IMR-90 (cell line): Measurements from ENCODE around the gene ARFGEF3. TPM values are rescaled to one million over a fixed set of nuclear protein-coding genes. Genes with fewer than 3 reads are reported as not detected.

Experiments used
- ATAC-seq: fragments of 200-7000 bp; cut with Tn5 transposase; 2 replicates; pipeline ENCODE4 v1.9.1; 2020; ENCODE audit warnings: low read depth, mild to moderate bottlenecking, moderate library complexity
- BruUV-seq: library from RNA; stranded (reverse); fragments of 400-500 nt; replicated peaks from 2 replicates; lab custom pipeline; 2021; lab: Mats Ljungman, UMichigan
- CTCF ChIA-PET: fragments of 300-600 bp; formaldehyde crosslinking; extraction: SDS; loops from one replicate; lab custom pipeline; 2021; ENCODE audit warnings: antibody characterized with exemption; lab: Yijun Ruan, JAX
- POLR2A ChIA-PET: fragments of 300-600 bp; sonication (Branson Sonifier 250); formaldehyde crosslinking; loops from one replicate; lab custom pipeline; 2022; ENCODE audit warnings: antibody characterized with exemption; ENCODE audit not compliant: unreplicated experiment; lab: Charles Lee
- DNase-seq: peaks from one replicate; pipeline ENCODE4 v3.0.0; 2013
- H2AFZ ChIP-seq: replicated peaks from 2 replicates; pipeline ENCODE3; 2013; ENCODE audit warnings: low read length, mild to moderate bottlenecking; ENCODE audit not compliant: poor library complexity
- H2AK5ac ChIP-seq: 2 replicates; pipeline ENCODE4 v1.6.1; 2013; ENCODE audit warnings: low read depth, low read length, inconsistent platforms
- H2AK9ac ChIP-seq: replicated peaks from 2 replicates; pipeline ENCODE3; 2013; ENCODE audit warnings: mild to moderate bottlenecking, low read depth, low read length, moderate library complexity; ENCODE audit not compliant: poor library complexity
- H2BK120ac ChIP-seq: 2 replicates; pipeline ENCODE4 v1.6.1; 2013; ENCODE audit warnings: low read depth, low read length, inconsistent platforms
- H2BK15ac ChIP-seq: 3 replicates; pipeline ENCODE4 v1.6.1; 2013; ENCODE audit warnings: low read depth, low read length, inconsistent platforms
- H2BK20ac ChIP-seq: 2 replicates; pipeline ENCODE4 v1.6.1; 2013; ENCODE audit warnings: low read depth, mild to moderate bottlenecking, inconsistent platforms, low read length, moderate library complexity
- H2BK5ac ChIP-seq: 2 replicates; pipeline ENCODE4 v1.6.1; 2013; ENCODE audit warnings: mild to moderate bottlenecking, low read depth, low read length, inconsistent platforms; ENCODE audit not compliant: poor library complexity, severe bottlenecking
- H3K14ac ChIP-seq: replicated peaks from 2 replicates; pipeline ENCODE4 v1.6.1; 2013; ENCODE audit warnings: low read depth, low read length, inconsistent platforms
- H3K18ac ChIP-seq: 2 replicates; pipeline ENCODE4 v1.6.1; 2013; ENCODE audit warnings: low read depth, low read length, control low read depth
- H3K23ac ChIP-seq: 2 replicates; pipeline ENCODE4 v1.6.1; 2013; ENCODE audit warnings: low read depth, low read length, inconsistent platforms
- H3K27ac ChIP-seq: 2 replicates; pipeline ENCODE4 v1.5.1; 2013; ENCODE audit warnings: mild to moderate bottlenecking, control low read depth, low read length; ENCODE audit not compliant: insufficient read depth
- H3K27me3 ChIP-seq: 2 replicates; pipeline ENCODE4 v1.6.1; 2013; ENCODE audit warnings: low read length; ENCODE audit not compliant: control insufficient read depth, insufficient read depth
- H3K36me3 ChIP-seq: 2 replicates; pipeline ENCODE4 v1.6.1; 2013; ENCODE audit warnings: low read length, mixed read lengths; ENCODE audit not compliant: control insufficient read depth, insufficient read depth
- H3K4ac ChIP-seq: 2 replicates; pipeline ENCODE4 v1.6.1; 2013; ENCODE audit warnings: low read depth, low read length, inconsistent platforms
- H3K4me1 ChIP-seq: 2 replicates; pipeline ENCODE4 v1.6.1; 2013; ENCODE audit warnings: low read length, mixed read lengths; ENCODE audit not compliant: control insufficient read depth, insufficient read depth
- H3K4me2 ChIP-seq: 2 replicates; pipeline ENCODE4 v1.6.1; 2013; ENCODE audit warnings: low read depth, mild to moderate bottlenecking, control low read depth, low read length, moderate library complexity
- H3K4me3 ChIP-seq: 2 replicates; pipeline ENCODE4 v1.5.1; 2013; ENCODE audit warnings: low read depth, mild to moderate bottlenecking, control low read depth, low read length, moderate library complexity; ENCODE audit not compliant: insufficient read depth
- H3K56ac ChIP-seq: 2 replicates; pipeline ENCODE4 v1.6.1; 2013; ENCODE audit warnings: low read length, inconsistent platforms; ENCODE audit not compliant: insufficient read depth; ENCODE audit errors: extremely low read depth
- H3K79me1 ChIP-seq, 2 experiments: 2 replicates each; pipeline ENCODE4 v1.6.1; 2013; ENCODE audit warnings: low read length in 2 of 2, inconsistent platforms in 1 of 2, low read depth in 1 of 2
- H3K9ac ChIP-seq: 2 replicates; pipeline ENCODE4 v1.6.1; 2013; ENCODE audit warnings: low read depth, low read length, control low read depth
- H3K9me1 ChIP-seq: 2 replicates; pipeline ENCODE4 v1.6.1; 2013; ENCODE audit warnings: low read length, inconsistent platforms; ENCODE audit not compliant: insufficient read depth
- H3K9me3 ChIP-seq: 2 replicates; pipeline ENCODE4 v1.6.1; 2013; ENCODE audit warnings: low read length; ENCODE audit not compliant: control insufficient read depth, insufficient read depth
- H4K20me1 ChIP-seq: 2 replicates; pipeline ENCODE4 v1.6.1; 2013; ENCODE audit warnings: low read length, inconsistent platforms; ENCODE audit not compliant: insufficient read depth
- H4K5ac ChIP-seq: 2 replicates; pipeline ENCODE4 v1.6.1; 2013; ENCODE audit warnings: mild to moderate bottlenecking, low read depth, low read length, control low read depth
- H4K8ac ChIP-seq, 2 experiments: 2 replicates each; pipeline ENCODE4 v1.6.1; 2013; ENCODE audit warnings: low read depth in 2 of 2, low read length in 2 of 2, control low read depth in 1 of 2, inconsistent platforms in 1 of 2
- H4K91ac ChIP-seq: 2 replicates; pipeline ENCODE4 v1.6.1; 2013; ENCODE audit warnings: low read depth, low read length, inconsistent platforms; ENCODE audit not compliant: insufficient read depth
- CTCF ChIP-seq: conservative IDR thresholded peaks from 2 replicates; pipeline ENCODE4 v1.5.1; 2012; ENCODE audit warnings: mild to moderate bottlenecking, low read depth, low read length, improper control_type of control experiment
- ELK1 ChIP-seq: fragments of 150-350 bp; IDR thresholded peaks from 2 replicates; pipeline ENCODE4 v1.6.1; 2016; ENCODE audit warnings: low read depth, mild to moderate bottlenecking, low read length, moderate library complexity, borderline replicate concordance
- MAZ ChIP-seq: IDR thresholded peaks from 2 replicates; pipeline ENCODE4 v1.6.1; 2012; ENCODE audit warnings: low read depth, mild to moderate bottlenecking, low read length, improper control_type of control experiment, moderate library complexity, borderline replicate concordance
- MXI1 ChIP-seq: IDR thresholded peaks from 2 replicates; pipeline ENCODE4 v1.6.1; 2012; ENCODE audit warnings: low read depth, mild to moderate bottlenecking, low read length, moderate library complexity, borderline replicate concordance
- RFX5 ChIP-seq: IDR thresholded peaks from 2 replicates; pipeline ENCODE4 v1.8.0; 2012; ENCODE audit warnings: low read depth, mild to moderate bottlenecking, low read length, moderate library complexity
- USF2 ChIP-seq: fragments of 150-350 bp; IDR thresholded peaks from 2 replicates; pipeline ENCODE4 v1.6.1; 2017; ENCODE audit warnings: mild to moderate bottlenecking, antibody characterized with exemption, low read length, low read depth
- WGBS, 2 experiments: methylation state at CpG; one replicate each; pipeline versions ENCODE4 v1.1.5 to v1.1.7; 2013; ENCODE audit warnings: missing lambda C conversion rate in 2 of 2; ENCODE audit not compliant: insufficient read length in 1 of 2; ENCODE audit errors: extremely low coverage in 2 of 2; 5-methylcytosine and 5-hydroxymethylcytosine counted together
- dilution Hi-C: fragments of 300-500 bp; cut with HindIII; formaldehyde crosslinking; loops from one replicate; pipeline ENCODE4 v1.14.3; 2018; ENCODE audit warnings: low sequenced_read_pairs; ENCODE audit not compliant: unreplicated experiment
- in situ Hi-C: fragments of 300-500 bp; cut with MboI; formaldehyde crosslinking; loops from 3 replicates; pipeline ENCODE4 v1.14.3; 2019; ENCODE audit warnings: low sequenced_read_pairs, inconsistent platforms, mixed read lengths
- intact Hi-C: fragments of 100-400 bp; cut with micrococcal nuclease; formaldehyde crosslinking; loops from 2 replicates; pipeline ENCODE4 v1.10.0; 2022
- polyA plus RNA-seq, 3 experiments: library from polyadenylated mRNA; depleted of rRNA; stranded (reverse); fragments of >200 nt; gene quantifications; 2 replicates each; pipeline ENCODE4 v1.2.3, GENCODE V29; 2012; ENCODE audit warnings: low replicate concordance in 1 of 3
- total RNA-seq: library from RNA; depleted of rRNA; stranded (reverse); fragments of >200 nt; gene quantifications from 2 replicates; pipeline ENCODE4 v1.2.3, GENCODE V29; 2012

Gene ARFGEF3
- total and polyA plus RNA-seq, 2 of the 4 experiments (the other 2 are of a cell fraction): under 0.01 to 0.02 TPM

- Histone ChIP-seq H4K91ac (no peak overlapping the region), H3K27ac (no peak overlapping the region), H3K9ac (no peak overlapping the region), H3K27me3 (peaks cover 17% of the 10 kb centered on the region), H2AFZ (no peak overlapping the region), H3K56ac (no peak overlapping the region), H3K4me1 (no peaks in the 10 kb centered on the region), H2BK20ac (no peak overlapping the region), H3K4me2 (no peak overlapping the region), H3K9me3 (no peaks in the 10 kb centered on the region), H3K36me3 (no peaks in the 10 kb centered on the region), H3K79me1 (no peaks in the 10 kb centered on the region), H3K9me1 (no peaks in the 10 kb centered on the region), H2BK15ac (no peak overlapping the region), H3K18ac (no peak overlapping the region), H4K5ac (no peak overlapping the region), H2BK5ac (no peak overlapping the region), H4K8ac (no peak overlapping the region), H2AK5ac (no peak overlapping the region), H3K14ac (no peak overlapping the region), H3K4me3 (no peak overlapping the region), H2AK9ac (no peak overlapping the region), H4K20me1 (no peaks in the 10 kb centered on the region; the same call in 1 of the 2 replicates), H3K4ac (no peak overlapping the region), H3K23ac (no peak overlapping the region), H2BK120ac (no peak overlapping the region)
- ATAC-seq (no peak), DNase-seq (no peak)
- TF ChIP-seq MAZ: no peak
- no peak for TF ChIP-seq ELK1
- TF ChIP-seq CTCF: no peak
- no peak for TF ChIP-seq USF2
- TF ChIP-seq MXI1: no peak
- TF ChIP-seq RFX5: no peak
- WGBS, 2 experiments: no CpG with 5 or more reads among the region's 1 CpG
- in situ Hi-C loops (no loop called here), dilution Hi-C loops (no loop called here), intact Hi-C loops (no loop called here)
- no TSS peak for BruUV-seq
- CTCF ChIA-PET: interaction anchor here (0.6 kb wide), 1 partner anchor 137 kb away, joined by 3 read pairs; no protein-coding TSS in a partner anchor
- POLR2A ChIA-PET: no interaction called here
Measured at GRCh38 chr6:138257638-138258040, 95.9 kb downstream of the ARFGEF3 start.
